Esophagus muscularis mucosa (tissue), 4 donors: ENCODE results near the gene YIPF7.

Experiments used
- EP300 ChIP-seq: sonication (generic); formaldehyde crosslinking; IDR thresholded peaks from one replicate; pipeline ENCODE4 v1.6.1; 2017; ENCODE audit warnings: antibody characterized with exemption
- POLR2A ChIP-seq: fragments of 450-650 bp; IDR thresholded peaks from one replicate; pipeline ENCODE4 v1.6.1; 2017; ENCODE audit warnings: antibody characterized with exemption, moderate library complexity, mild to moderate bottlenecking, low read depth
- POLR2AphosphoS5 ChIP-seq, 2 donors: sonication (generic); formaldehyde crosslinking; IDR thresholded peaks; one replicate each; pipeline ENCODE4 v1.6.1; 2017; ENCODE audit warnings: antibody characterized with exemption in 2 of 2
- TF ChIP-seq, protein P1 (sequence below), 3 experiments: fragments of 200-600 bp in 2 of 3; fragments of 450-650 bp in 1 of 3; sonication (generic) in 2 of 3; IDR thresholded peaks; one replicate each; pipeline ENCODE4 v1.5.1; 2017 to 2019; ENCODE audit warnings: antibody characterized with exemption in 3 of 3, mild to moderate bottlenecking in 2 of 3, moderate library complexity in 1 of 3

DNA sequence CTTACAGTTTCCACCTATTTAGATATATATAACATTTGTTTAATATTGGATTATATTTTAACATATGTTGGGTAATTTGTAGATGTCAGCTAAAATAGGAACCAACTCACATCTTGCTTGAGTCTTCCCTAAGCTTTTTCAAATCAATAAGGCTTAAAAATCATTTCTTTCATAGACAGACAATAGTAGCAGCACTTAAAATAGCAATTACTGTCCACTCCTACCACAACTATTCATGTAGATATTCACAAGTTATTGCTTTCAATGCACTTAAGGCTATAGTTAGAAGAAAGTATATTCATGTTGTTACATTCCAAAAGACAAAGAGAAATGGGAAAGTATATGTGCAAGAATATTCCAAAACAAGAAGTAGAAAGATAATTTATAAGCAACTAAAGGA is 71.2 kb downstream of the YIPF7 start:
- TF ChIP-seq, protein P1, sequence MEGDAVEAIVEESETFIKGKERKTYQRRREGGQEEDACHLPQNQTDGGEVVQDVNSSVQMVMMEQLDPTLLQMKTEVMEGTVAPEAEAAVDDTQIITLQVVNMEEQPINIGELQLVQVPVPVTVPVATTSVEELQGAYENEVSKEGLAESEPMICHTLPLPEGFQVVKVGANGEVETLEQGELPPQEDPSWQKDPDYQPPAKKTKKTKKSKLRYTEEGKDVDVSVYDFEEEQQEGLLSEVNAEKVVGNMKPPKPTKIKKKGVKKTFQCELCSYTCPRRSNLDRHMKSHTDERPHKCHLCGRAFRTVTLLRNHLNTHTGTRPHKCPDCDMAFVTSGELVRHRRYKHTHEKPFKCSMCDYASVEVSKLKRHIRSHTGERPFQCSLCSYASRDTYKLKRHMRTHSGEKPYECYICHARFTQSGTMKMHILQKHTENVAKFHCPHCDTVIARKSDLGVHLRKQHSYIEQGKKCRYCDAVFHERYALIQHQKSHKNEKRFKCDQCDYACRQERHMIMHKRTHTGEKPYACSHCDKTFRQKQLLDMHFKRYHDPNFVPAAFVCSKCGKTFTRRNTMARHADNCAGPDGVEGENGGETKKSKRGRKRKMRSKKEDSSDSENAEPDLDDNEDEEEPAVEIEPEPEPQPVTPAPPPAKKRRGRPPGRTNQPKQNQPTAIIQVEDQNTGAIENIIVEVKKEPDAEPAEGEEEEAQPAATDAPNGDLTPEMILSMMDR (IDR thresholded peaks at IDR 0.05): no peak
- TF ChIP-seq POLR2AphosphoS5 (IDR thresholded peaks at IDR 0.05) (no peak), EP300 (no peak), POLR2A (no peak)
